MCF 10A (cell line): Measurements from ENCODE around the gene HRG. TPM values are rescaled to one million over a fixed set of nuclear protein-coding genes. Genes with fewer than 3 reads are reported as not detected.
A peak's percentile ranks its signal among the peaks of the same experiment; 100 is the strongest.

ENCODE experiments used
- BruUV-seq: library from RNA; stranded (reverse); fragments of 400-500 nt; replicated peaks from 2 replicates; lab custom pipeline; 2021; lab: Mats Ljungman, UMichigan
- CTCF ChIA-PET: fragments of 300-600 bp; sonication (Branson Sonifier 250); formaldehyde crosslinking; extraction: SDS; loops from one replicate; lab custom pipeline; 2021; ENCODE audit warnings: antibody characterized with exemption, inconsistent platforms; lab: Yijun Ruan, JAX
- POLR2A ChIA-PET: fragments of 300-600, 350-650 bp; sonication (Branson Sonifier 250); formaldehyde crosslinking; extraction: SDS; loops from one replicate; lab custom pipeline; 2020; ENCODE audit warnings: antibody characterized with exemption, inconsistent platforms; lab: Yijun Ruan, JAX
- DNase-seq: peaks from one replicate; pipeline ENCODE4 v3.0.0-alpha.2; 2018; ENCODE audit not compliant: unreplicated experiment
- H3K27ac Mint-ChIP-seq: one replicate; pipeline ENCODE4 v1.8.0; 2022; ENCODE audit warnings: mild to moderate bottlenecking, low read depth, mixed read lengths; ENCODE audit not compliant: unreplicated experiment
- H3K27me3 Mint-ChIP-seq: one replicate; pipeline ENCODE4 v1.8.0; 2022; ENCODE audit warnings: mixed read lengths; ENCODE audit not compliant: insufficient read depth, unreplicated experiment
- H3K36me3 Mint-ChIP-seq: one replicate; pipeline ENCODE4 v1.8.0; 2022; ENCODE audit warnings: mild to moderate bottlenecking, moderate library complexity, mixed read lengths; ENCODE audit not compliant: insufficient read depth, unreplicated experiment
- H3K4me1 Mint-ChIP-seq: one replicate; pipeline ENCODE4 v1.8.0; 2022; ENCODE audit warnings: mixed read lengths; ENCODE audit not compliant: insufficient read depth, unreplicated experiment
- H3K4me3 Mint-ChIP-seq: one replicate; pipeline ENCODE4 v1.8.0; 2022; ENCODE audit warnings: mild to moderate bottlenecking, moderate library complexity, mixed read lengths; ENCODE audit not compliant: unreplicated experiment
- H3K9me3 Mint-ChIP-seq: one replicate; pipeline ENCODE4 v1.8.0; 2022; ENCODE audit warnings: mixed read lengths; ENCODE audit not compliant: unreplicated experiment
- intact Hi-C: fragments of 100-400 bp; cut with micrococcal nuclease; formaldehyde crosslinking; loops from 2 replicates; pipeline ENCODE4 v1.14.1; 2022
- total RNA-seq: library from RNA; stranded (reverse); gene quantifications from 2 replicates; pipeline ENCODE4 v1.2.3, GENCODE V29; 2022
- TF ChIP-seq, protein P1 (sequence below): fragments of 200-600 bp; IDR thresholded peaks from one replicate; pipeline ENCODE4 v1.8.0; 2022; ENCODE audit warnings: antibody characterized with exemption, mild to moderate bottlenecking; ENCODE audit not compliant: unreplicated experiment

HRG gene
- total RNA-seq, 1 experiment from 2014 or later = 0.16 TPM

DNA sequence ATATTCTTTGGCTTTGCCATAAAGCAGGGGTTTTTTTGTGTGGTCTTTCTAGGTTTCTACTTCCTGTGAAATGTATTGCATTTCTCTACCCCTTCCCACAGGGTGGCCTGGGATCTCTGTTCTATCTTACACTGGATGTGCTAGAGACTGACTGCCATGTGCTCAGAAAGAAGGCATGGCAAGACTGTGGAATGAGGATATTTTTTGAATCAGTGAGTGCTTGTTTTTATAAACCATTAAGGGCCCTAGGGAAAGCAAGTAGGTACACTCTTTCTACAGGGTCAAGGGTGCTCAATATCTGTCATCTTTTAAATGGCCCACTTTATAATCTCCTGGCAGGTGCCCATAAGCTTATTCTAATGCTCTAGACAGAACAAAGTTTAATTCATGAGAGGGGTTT, 24.9 kb upstream of the HRG start:
- Mint-ChIP-seq H3K27ac (peak overlapping the region; percentile 53), H3K4me1 (peaks cover 52% of the 10 kb centered on the region)
- TF ChIP-seq, protein P1, sequence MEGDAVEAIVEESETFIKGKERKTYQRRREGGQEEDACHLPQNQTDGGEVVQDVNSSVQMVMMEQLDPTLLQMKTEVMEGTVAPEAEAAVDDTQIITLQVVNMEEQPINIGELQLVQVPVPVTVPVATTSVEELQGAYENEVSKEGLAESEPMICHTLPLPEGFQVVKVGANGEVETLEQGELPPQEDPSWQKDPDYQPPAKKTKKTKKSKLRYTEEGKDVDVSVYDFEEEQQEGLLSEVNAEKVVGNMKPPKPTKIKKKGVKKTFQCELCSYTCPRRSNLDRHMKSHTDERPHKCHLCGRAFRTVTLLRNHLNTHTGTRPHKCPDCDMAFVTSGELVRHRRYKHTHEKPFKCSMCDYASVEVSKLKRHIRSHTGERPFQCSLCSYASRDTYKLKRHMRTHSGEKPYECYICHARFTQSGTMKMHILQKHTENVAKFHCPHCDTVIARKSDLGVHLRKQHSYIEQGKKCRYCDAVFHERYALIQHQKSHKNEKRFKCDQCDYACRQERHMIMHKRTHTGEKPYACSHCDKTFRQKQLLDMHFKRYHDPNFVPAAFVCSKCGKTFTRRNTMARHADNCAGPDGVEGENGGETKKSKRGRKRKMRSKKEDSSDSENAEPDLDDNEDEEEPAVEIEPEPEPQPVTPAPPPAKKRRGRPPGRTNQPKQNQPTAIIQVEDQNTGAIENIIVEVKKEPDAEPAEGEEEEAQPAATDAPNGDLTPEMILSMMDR = no peak

DNA sequence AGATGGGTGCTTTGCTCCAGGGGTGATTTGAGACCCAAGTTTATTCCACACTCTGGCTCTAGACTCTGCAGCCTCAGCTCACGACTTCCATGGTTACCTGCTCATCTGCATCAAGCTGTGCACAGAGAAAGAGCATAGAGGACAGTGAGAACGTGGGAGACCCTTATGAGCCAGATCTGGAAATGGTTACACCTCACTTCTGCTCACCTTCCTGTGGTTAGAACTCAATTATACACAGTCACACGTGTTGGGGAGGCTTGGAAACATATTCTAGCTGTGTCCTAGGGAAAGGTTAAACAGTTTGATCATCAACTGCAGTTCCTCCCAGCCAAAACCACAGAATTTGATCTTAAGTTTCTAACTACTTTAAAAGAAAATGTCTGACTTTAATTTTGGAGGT, 23.8 kb upstream of the HRG start:
- no peak for DNase-seq
- TF ChIP-seq, protein P1 = no peak
- POLR2A ChIA-PET = interaction anchor here (0.8 to 3.7 kb wide), 7 partner anchors 9 to 149 kb away, joined by 3 to 64 read pairs (median 5); partner anchors contain the start of gene EIF4A2
- Mint-ChIP-seq H3K27ac (peak overlapping the region; percentile 53), H3K4me1 (peaks cover 48% of the 10 kb centered on the region), H3K36me3 (no peaks in the 10 kb centered on the region), H3K27me3 (no peaks in the 10 kb centered on the region), H3K9me3 (no peaks in the 10 kb centered on the region), H3K4me3 (no peak overlapping the region)
- no TSS peak for BruUV-seq
- intact Hi-C loops = no loop called here
- CTCF ChIA-PET = interaction anchor here (0.5 to 2.2 kb wide), 3 partner anchors 25 to 47 kb away, joined by 3 to 12 read pairs (median 3); no protein-coding TSS in a partner anchor

More for the DNA sequence above, 24.9 kb upstream of the HRG start:
- intact Hi-C loops = no loop called here
- no peaks in the 10 kb centered on the region for H3K9me3 Mint-ChIP-seq
- H3K36me3 Mint-ChIP-seq = no peaks in the 10 kb centered on the region
- no peak for DNase-seq
- CTCF ChIA-PET = interaction anchor here (0.8 to 2.5 kb wide), 3 partner anchors 24 to 143 kb away, joined by 3 to 12 read pairs (median 4); no protein-coding TSS in a partner anchor
- H3K27me3 Mint-ChIP-seq = no peaks in the 10 kb centered on the region
- POLR2A ChIA-PET = interaction anchor here (0.6 to 3.7 kb wide), 14 partner anchors 8 to 1206 kb away, joined by 3 to 64 read pairs (median 4); partner anchors contain the start of genes EIF4A2 and TBCCD1
- peak overlapping the region; percentile 28 for H3K4me3 Mint-ChIP-seq
- BruUV-seq = TSS peak; percentile 57

DNA sequence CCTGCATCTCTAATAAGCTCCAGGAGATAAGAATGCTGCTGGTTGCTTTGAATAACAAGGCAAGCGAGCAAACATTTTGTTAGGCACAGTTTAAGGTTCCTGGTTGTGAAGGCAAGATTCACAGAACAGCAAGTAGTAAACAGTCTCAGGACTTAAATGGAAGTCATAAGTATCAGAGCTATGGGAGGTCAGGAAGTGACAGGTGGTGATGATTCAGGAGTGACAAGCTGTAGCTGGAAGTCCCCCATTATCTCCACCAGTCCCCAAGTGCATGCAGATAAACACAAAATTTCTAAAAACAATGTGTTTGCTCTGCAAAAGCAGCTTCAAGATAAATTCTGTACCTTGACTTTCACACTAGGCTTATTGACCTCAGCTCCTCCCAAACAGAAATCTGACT, 22.3 kb upstream of the HRG start:
- no TSS peak for BruUV-seq
- TF ChIP-seq, protein P1 = no peak
- Mint-ChIP-seq H3K4me3 (no peak overlapping the region), H3K4me1 (peaks cover 42% of the 10 kb centered on the region), H3K27ac (no peak overlapping the region), H3K9me3 (no peaks in the 10 kb centered on the region), H3K36me3 (no peaks in the 10 kb centered on the region), H3K27me3 (no peaks in the 10 kb centered on the region)
- intact Hi-C loops = no loop called here
- ChIA-PET POLR2A (interaction anchor here (0.6 to 2.5 kb wide), 6 partner anchors 10 to 142 kb away, joined by 3 to 28 read pairs (median 3); partner anchors contain the start of gene EIF4A2), CTCF (interaction anchor here (0.6 to 2.2 kb wide), 3 partner anchors 26 to 122 kb away, joined by 3 to 12 read pairs (median 4); no protein-coding TSS in a partner anchor)
- DNase-seq = no peak

DNA sequence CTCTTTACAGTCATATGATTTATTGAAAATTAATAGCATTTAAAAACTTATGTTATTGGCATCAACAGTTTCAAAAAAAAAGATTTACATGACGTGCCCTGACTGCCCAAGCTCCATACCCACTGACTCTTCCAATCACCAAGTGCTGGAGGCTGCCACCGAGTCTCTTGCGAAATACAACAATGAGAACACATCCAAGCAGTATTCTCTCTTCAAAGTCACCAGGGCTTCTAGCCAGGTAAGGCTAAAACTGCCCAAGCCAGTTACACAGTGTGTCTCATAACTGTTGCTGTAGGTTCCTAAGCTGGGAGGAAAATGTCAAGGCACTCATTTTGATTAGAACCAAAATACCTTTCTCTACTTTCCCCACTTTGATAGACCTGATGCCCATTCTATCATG, 21.1 kb upstream of the HRG start:
- ChIA-PET POLR2A (interaction anchor here (0.6 to 2.5 kb wide), 6 partner anchors 10 to 139 kb away, joined by 3 to 28 read pairs (median 4); partner anchors contain the start of gene EIF4A2), CTCF (no interaction called here)
- no peaks in the 10 kb centered on the region for H3K27me3 Mint-ChIP-seq
- DNase-seq = peak; percentile 68
- peak overlapping the region; percentile 39 for H3K27ac Mint-ChIP-seq
- peaks cover 36% of the 10 kb centered on the region for H3K4me1 Mint-ChIP-seq
- H3K4me3 Mint-ChIP-seq = no peak overlapping the region
- H3K9me3 Mint-ChIP-seq = no peaks in the 10 kb centered on the region
- TF ChIP-seq, protein P1 = no peak
- H3K36me3 Mint-ChIP-seq = no peaks in the 10 kb centered on the region
- intact Hi-C loops = no loop called here
- no TSS peak for BruUV-seq
